Endothelial cell of umbilical vein (primary cell): ENCODE data around the gene TENT4A.

Experiments
- EZH2 ChIP-seq: IDR thresholded peaks from 2 replicates; pipeline ENCODE4 v1.6.1; 2012; ENCODE audit warnings: borderline replicate concordance, low read depth, mild to moderate bottlenecking, moderate library complexity, low read length, inconsistent platforms; ENCODE audit not compliant: severe bottlenecking
- FOS ChIP-seq: IDR thresholded peaks from 2 replicates; pipeline ENCODE4 v1.6.1; 2011; ENCODE audit warnings: mild to moderate bottlenecking, low read length, moderate library complexity, borderline replicate concordance; ENCODE audit not compliant: insufficient read depth
- POLR2A ChIP-seq: IDR thresholded peaks from 2 replicates; pipeline ENCODE4 v1.6.1; 2012; ENCODE audit warnings: low read depth, mild to moderate bottlenecking, control low read depth, low read length
- POLR2AphosphoS5 ChIP-seq: IDR thresholded peaks from 2 replicates; pipeline ENCODE4 v1.6.1; 2012; ENCODE audit warnings: low read depth, mild to moderate bottlenecking, control low read depth, low read length, moderate library complexity; ENCODE audit not compliant: insufficient read depth
- TF ChIP-seq, protein P1 (sequence below), 2 donors: IDR thresholded peaks; 1 replicate in 1 of 2; 2 replicates in 1 of 2; pipeline ENCODE4 v1.5.1; 2011; ENCODE audit warnings: low read length in 2 of 2, mild to moderate bottlenecking in 2 of 2, moderate library complexity in 2 of 2, control low read depth in 1 of 2, inconsistent platforms in 1 of 2, low read depth in 1 of 2; ENCODE audit not compliant: insufficient read depth in 1 of 2; ENCODE audit errors: extremely low read depth in 1 of 2
- TF ChIP-seq, protein P2 (sequence below): IDR thresholded peaks from 2 replicates; pipeline ENCODE4 v1.6.1; 2011; ENCODE audit not compliant: insufficient read depth, insufficient read length

DNA sequence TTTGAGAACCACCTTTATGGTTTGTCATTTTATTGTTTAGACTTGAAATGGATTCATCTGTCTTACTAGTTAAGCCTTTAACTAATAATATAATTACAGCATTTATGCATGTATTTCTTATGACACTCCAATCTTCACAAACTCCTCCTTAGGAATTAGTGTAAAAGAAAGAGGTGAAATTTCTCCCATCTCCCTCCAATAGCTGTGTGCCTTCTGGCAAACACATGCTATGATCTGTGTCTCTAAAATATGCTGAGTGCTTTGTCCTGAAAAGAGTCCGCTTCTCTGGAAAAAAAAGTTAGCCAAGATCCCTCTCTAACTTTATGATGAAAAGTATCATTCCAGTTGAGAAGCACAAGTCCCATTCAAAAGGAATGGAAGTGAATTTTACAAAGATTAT is 13.9 kb upstream of the TENT4A start:
- TF ChIP-seq POLR2A (no peak), POLR2AphosphoS5 (no peak), EZH2 (no peak), FOS (no peak)
- TF ChIP-seq, protein P1, sequence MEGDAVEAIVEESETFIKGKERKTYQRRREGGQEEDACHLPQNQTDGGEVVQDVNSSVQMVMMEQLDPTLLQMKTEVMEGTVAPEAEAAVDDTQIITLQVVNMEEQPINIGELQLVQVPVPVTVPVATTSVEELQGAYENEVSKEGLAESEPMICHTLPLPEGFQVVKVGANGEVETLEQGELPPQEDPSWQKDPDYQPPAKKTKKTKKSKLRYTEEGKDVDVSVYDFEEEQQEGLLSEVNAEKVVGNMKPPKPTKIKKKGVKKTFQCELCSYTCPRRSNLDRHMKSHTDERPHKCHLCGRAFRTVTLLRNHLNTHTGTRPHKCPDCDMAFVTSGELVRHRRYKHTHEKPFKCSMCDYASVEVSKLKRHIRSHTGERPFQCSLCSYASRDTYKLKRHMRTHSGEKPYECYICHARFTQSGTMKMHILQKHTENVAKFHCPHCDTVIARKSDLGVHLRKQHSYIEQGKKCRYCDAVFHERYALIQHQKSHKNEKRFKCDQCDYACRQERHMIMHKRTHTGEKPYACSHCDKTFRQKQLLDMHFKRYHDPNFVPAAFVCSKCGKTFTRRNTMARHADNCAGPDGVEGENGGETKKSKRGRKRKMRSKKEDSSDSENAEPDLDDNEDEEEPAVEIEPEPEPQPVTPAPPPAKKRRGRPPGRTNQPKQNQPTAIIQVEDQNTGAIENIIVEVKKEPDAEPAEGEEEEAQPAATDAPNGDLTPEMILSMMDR (IDR thresholded peaks at IDR 0.05; ENCODE audit: extremely low read depth in 1 of 2, insufficient read depth in 1 of 2, low read depth in 1 of 2, low read length in 2 of 2) = no peak
- TF ChIP-seq, protein P2, sequence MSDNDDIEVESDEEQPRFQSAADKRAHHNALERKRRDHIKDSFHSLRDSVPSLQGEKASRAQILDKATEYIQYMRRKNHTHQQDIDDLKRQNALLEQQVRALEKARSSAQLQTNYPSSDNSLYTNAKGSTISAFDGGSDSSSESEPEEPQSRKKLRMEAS = no peak
